ENCODE data around the gene HASPIN. TPM values are rescaled to one million over a fixed set of nuclear protein-coding genes. Genes with fewer than 3 reads are reported as not detected.

The HASPIN gene
- total RNA-seq, 1 experiment from 2014 or later, result 30.0 TPM

DNA sequence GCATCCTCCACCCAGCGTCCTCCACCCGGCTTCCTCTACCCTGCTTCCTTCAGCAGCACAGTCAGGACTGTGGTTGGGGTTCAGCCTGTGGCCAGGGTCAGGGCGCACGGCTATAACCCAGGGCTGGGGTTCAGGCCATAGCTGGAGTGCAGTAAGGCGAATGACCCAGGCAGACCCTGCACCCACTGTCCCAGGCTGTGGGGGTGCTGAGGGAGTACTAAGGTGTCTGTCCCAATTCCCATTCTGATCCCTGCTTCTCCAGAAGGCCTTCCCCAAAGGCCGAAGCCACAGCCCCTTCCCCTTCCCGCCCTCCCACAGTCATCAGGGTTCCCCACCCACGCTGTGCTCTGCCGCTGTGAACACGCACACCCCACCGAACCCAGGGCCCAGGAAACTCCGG is 42.6 kb upstream of the HASPIN start (continued):
- TF ChIP-seq, protein P1, sequence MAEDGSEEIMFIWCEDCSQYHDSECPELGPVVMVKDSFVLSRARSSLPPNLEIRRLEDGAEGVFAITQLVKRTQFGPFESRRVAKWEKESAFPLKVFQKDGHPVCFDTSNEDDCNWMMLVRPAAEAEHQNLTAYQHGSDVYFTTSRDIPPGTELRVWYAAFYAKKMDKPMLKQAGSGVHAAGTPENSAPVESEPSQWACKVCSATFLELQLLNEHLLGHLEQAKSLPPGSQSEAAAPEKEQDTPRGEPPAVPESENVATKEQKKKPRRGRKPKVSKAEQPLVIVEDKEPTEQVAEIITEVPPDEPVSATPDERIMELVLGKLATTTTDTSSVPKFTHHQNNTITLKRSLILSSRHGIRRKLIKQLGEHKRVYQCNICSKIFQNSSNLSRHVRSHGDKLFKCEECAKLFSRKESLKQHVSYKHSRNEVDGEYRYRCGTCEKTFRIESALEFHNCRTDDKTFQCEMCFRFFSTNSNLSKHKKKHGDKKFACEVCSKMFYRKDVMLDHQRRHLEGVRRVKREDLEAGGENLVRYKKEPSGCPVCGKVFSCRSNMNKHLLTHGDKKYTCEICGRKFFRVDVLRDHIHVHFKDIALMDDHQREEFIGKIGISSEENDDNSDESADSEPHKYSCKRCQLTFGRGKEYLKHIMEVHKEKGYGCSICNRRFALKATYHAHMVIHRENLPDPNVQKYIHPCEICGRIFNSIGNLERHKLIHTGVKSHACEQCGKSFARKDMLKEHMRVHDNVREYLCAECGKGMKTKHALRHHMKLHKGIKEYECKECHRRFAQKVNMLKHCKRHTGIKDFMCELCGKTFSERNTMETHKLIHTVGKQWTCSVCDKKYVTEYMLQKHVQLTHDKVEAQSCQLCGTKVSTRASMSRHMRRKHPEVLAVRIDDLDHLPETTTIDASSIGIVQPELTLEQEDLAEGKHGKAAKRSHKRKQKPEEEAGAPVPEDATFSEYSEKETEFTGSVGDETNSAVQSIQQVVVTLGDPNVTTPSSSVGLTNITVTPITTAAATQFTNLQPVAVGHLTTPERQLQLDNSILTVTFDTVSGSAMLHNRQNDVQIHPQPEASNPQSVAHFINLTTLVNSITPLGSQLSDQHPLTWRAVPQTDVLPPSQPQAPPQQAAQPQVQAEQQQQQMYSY (CRISPR knock-in tag; IDR thresholded peaks at IDR 0.05), result no peak
- no peak for TF ChIP-seq STAT6 (CRISPR knock-in tag; conservative IDR thresholded peaks at IDR 0.05; ENCODE audit: low read depth)
- TF ChIP-seq, protein P2, sequence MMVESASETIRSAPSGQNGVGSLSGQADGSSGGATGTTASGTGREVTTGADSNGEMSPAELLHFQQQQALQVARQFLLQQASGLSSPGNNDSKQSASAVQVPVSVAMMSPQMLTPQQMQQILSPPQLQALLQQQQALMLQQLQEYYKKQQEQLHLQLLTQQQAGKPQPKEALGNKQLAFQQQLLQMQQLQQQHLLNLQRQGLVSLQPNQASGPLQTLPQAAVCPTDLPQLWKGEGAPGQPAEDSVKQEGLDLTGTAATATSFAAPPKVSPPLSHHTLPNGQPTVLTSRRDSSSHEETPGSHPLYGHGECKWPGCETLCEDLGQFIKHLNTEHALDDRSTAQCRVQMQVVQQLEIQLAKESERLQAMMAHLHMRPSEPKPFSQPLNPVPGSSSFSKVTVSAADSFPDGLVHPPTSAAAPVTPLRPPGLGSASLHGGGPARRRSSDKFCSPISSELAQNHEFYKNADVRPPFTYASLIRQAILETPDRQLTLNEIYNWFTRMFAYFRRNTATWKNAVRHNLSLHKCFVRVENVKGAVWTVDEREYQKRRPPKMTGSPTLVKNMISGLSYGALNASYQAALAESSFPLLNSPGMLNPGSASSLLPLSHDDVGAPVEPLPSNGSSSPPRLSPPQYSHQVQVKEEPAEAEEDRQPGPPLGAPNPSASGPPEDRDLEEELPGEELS (CRISPR knock-in tag; IDR thresholded peaks at IDR 0.05), result no peak

GRCh38 chr17:3681565-3681964 is 42.1 kb upstream of the HASPIN start:
- CTCF ChIA-PET, result interaction anchor here (2.4 to 2.7 kb wide), 2 partner anchors 15 to 56 kb away, joined by 27 to 85 read pairs; partner anchors contain the start of gene P2RX5
- no peak for DNase-seq (ENCODE audit: low spot score)

More at GRCh38 chr17:3681565-3681964, 42.1 kb upstream of the HASPIN start:
- no peaks in the 10 kb centered on the region for H3K9me3 Mint-ChIP-seq
- H3K27ac Mint-ChIP-seq, result no peak overlapping the region
- H3K27me3 Mint-ChIP-seq (ENCODE audit: low read depth), result no peaks in the 10 kb centered on the region; the same call in none of the 2 replicates
- POLR2A ChIA-PET, result no interaction called here
- peaks cover 7% of the 10 kb centered on the region for H3K4me1 Mint-ChIP-seq
- no peak for ATAC-seq
- no peak overlapping the region for H3K4me3 Mint-ChIP-seq
- TF ChIP-seq, protein P1 (CRISPR knock-in tag; IDR thresholded peaks at IDR 0.05), result no peak
- TF ChIP-seq TP53 (CRISPR knock-in tag; IDR thresholded peaks at IDR 0.05) (no peak), FOXK1 (CRISPR knock-in tag; IDR thresholded peaks at IDR 0.05) (no peak), ZNF281 (CRISPR knock-in tag; IDR thresholded peaks at IDR 0.05) (no peak), NFE2L1 (CRISPR knock-in tag; IDR thresholded peaks at IDR 0.05) (no peak), MLX (CRISPR knock-in tag; IDR thresholded peaks at IDR 0.05) (no peak), EMX1 (CRISPR knock-in tag; IDR thresholded peaks at IDR 0.05) (no peak)
- no peaks in the 10 kb centered on the region for H3K36me3 Mint-ChIP-seq

Data from WTC11 (cell line).